NCI-H748 (cell line): Measurements from ENCODE around the gene CENPE.

Experiments used
- DNase-seq: peaks from one replicate; lab custom pipeline; 2025; ENCODE audit not compliant: unreplicated experiment; lab: John Stamatoyannopoulos, UW

The CENPE gene

DNA sequence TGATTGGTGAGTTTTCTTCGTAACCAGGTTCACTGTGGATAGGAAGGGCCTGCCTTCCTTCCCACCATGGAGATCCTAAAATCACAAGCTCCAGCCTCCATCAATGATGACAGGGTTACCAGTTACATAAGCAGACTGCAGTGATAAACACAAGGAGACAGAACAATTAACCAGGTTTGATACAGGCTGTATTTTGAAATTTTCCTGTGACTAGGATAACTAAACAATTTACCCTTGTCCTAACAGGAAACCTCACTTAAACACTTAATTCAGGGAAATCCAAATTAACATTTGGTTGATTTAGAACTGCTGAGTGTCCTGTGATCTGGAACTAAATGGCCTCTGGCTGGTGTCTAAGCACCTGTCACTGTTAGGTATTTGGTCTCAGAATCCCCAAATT, 118.5 kb downstream of the CENPE start:
- DNase-seq, result no peak

DNA sequence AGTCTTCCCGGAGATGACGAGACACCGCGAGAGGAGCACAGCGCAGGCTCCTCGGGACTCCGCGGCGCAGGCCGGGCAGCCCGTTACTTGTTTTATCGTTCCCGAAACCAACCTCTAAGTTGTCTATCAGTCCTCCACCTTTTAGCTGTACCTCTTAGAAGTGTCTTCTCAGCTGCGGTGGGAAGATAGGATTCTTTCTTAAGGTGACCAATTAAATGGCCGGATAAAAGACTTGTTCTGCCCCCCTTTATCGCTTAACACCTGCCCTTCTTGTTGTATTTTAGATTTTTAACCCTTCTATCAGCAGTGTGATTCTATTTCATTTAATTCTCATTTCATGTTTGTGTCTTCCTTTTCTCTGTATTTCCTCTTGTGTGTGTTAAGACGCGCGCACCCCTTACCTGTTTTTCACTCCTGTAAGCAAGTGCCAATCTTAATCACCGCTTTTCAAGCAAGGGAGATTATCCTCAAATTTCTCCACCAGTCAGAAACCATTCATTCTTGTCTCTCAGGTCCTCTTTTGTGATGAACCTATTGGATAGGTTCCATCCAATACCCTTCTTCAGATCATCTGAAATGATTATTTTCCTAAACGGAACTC, 121.3 kb downstream of the CENPE start, which contains the start of gene SLC9B2:
TSS of gene SLC9B2 (minus strand) at position 15 of the 601 bp plus-strand sequence. CDS start 9,211 bp downstream, outside the sequence.
- no peak for DNase-seq

DNA sequence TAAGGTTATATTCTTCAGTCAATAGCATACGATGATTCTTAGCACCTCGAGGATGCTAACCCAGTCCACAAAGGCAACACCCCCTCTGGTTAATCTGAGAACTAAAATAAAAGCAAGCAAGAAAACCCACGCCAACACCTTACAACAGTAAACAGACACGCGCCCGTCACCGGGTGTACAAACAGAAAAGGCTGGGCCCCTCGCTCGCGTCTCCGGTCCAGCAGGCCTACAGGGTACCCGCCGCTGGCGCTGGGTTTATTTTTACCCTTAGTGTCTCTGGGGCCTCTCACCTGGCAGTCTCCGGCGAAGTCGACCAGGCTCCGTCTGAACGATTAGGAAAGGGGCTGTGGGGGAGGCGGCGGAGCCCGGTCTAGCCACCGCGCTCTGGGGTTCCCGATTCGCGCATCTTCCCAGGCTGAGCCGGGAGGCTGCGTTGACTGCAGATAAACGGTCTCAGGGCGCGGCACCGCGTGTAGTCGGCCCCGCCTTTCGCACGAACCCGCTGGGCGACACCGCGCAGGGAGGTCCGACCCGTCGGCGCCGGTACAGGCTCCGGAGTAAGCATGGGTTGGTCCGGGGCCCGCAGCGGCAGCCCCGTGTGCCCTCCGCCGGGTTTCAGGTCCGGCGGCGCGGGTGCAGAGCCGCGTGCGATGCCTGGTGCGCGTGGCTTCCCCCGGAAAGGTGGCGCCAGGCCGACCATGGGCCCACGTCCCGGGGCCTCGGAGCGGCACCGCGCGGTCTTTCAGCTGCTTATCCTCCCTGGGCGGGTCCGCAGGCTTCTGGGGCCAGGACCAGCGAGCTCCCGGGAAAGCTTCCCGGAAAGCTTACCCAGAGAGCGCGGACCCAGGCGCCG, 122.0 kb downstream of the CENPE start:
- peak; percentile 76 for DNase-seq

DNA sequence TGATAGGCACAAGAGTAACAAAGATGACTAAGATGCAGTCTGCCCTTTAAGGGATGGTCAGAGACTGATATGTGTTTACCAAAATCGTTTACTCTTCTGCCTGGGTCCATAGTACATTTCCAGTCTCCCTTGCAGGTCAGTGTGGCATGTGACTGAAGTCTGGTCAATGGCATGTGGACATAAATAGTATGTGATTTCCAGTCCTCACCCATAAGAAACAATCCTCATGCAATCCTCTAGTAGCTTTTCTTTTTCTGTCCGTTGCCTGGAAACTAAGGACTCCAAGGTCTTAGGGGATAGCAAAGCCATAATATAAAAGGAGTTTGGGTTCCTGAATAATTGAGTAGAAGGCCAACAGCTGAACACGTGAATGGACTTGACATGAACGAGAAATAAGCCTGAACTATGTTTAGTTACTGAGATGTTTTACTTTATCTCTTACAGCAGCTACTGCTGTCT, 122.7 kb downstream of the CENPE start:
- peak; percentile 32 for DNase-seq

DNA sequence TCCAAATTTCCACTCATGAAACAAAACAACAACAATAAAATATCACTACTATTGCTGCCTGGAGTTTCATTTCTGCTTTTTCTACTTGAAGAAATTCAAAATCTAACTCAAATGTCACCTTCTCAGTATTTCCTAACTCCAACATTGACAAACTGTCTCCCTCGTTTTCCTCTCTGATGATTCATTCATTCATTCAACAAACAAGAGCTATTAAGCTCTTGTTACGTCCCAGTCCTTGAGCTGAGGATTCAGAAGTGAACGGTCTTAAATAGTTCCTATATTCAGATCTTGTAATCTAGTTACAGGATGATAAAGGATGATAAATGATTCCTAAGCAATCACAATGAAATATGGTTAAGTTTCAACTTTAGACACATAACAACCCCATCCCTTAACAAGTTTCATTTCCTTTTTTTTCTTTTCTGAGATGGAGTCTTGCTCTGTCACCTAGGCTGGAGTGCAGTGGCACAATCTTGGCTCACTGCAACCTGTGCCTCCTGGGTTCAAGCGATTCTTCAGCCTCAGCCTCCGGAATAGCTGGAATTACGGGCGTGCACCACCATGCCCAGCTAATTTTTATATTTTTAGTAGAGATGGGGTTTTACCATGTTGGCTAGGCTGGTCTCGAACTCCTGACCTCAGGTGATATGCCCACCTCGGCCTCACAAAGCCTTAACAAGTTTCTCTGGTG, 123.3 kb downstream of the CENPE start:
- no peak for DNase-seq

DNA sequence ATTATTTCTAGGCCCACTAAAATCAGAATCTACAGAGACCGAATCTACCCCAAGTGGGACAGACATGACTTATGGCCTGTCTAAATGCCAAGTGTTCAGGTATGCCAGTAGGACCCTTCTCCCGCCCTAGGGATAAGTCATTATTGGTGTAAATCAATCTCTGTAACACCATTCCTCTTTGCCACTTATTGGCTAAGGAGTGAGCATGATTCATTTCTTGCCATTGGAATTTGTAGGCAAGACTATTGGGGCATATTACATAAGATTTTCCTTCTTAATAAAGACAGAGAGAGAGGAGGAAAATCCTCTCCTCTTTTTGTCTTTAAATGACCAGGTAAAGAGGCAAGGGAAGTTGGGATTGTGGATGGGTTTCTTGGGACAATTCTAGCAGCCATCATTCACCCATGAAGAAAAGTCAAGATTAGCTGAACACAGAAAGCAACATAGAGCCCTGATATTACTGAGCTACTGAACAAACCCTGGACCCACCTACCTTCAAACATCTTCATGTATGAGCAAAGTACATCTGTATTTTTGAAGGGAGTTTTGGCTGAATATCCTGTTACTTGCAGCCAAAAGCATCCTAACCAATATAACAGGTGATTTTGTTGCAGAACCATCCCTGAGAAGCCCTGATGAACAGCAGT, 124.2 kb downstream of the CENPE start:
- no peak for DNase-seq

DNA sequence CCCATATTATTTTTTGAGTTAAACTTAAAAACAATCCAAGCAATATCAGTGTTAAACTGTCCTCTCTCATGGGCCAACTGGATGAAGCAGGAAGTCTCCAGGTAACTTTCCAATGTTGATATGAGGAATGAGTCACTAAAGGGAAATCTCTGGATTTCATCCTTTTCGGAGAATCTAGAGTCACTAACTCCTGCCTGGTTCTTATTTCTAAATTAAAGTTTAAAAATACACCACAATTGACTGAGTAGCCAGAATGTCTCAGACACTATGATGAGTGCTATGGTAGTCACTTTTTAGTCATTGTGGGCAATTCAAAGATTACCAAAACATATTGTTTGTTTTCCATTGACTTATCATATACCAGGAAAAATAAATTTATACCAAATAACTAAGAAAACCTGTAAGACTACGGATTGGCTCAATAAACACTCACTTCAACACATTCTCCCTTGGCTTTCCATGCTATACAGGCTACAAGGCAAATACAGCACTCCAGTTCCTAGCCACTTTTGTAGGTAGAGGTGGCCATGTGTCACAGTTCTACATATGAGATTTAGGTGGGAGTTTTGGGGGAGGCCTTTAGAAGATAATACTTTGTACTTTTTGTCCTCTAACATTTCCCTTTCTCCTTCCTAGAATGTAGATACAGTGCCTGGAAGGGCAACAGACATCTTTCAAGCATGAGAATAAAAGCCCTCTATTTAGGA, 130.1 kb downstream of the CENPE start:
- no peak for DNase-seq

DNA sequence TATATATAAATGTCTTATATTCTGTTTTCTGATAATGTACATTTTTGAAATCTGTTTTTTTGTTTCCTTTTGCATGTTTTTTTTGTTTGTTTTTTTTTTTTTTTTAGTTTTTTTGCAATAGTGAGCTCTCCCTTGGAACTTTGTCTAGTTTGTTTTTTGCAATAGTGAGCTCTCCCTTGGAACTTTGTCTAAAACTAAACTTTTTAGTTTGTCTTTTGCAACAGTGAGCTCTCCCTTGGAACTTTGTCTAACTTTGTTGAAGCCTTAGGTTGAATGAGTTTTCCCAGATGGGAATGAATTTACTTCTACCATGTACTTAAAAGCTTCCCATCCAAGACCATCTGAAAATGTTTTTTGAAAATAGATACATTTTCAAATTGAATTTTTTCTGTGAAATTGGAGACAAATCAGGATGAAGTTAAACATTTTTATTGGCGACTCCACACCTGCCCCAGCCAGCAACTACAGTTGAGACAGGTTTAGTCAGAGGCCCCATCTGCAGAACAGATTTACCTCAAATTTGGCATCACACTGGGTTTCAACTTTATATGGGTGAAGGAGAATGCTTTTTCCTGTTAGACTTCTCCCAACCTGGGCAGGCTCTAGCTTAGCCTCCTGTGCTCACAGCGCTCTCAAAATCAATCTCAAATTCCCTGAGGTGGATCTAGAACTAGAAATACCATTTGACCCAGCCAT, 137.5 kb downstream of the CENPE start:
- no peak for DNase-seq
